Measurements from ENCODE around the gene MT1E. TPM values are rescaled to one million over a fixed set of nuclear protein-coding genes. Genes with fewer than 3 reads are reported as not detected.

MT1E gene
- total and polyA plus RNA-seq, 2 of the 13 experiments (the other 11 are each of a cell fraction or from before 2014, with no cell fraction given), result 110 to 1,072 TPM

DNA sequence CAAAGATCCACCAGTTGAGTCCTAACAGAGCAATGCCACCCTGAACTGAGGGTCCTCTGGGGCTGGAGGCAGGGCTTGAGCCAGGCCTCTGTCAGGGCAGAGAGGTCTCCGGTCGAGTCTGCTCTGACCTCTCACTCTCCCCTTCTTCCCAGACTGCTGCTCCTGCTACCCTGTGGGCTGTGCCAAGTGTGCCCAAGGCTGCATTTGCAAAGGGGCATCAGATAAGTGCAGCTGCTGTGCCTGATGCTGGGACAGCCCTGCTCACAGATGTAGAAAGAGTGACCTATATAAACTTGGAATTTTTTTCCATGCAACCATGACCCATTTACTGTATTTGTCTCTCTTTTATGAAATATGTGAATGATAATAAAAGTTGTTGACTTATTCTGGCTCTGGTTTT lies 23.7 kb downstream of the MT1E start:
- FAIRE-seq, result no peak
- TF ChIP-seq FOXJ3 (CRISPR knock-in tag; IDR thresholded peaks at IDR 0.05; ENCODE audit: borderline replicate concordance), result no peak
- no peak for TF ChIP-seq RXRB (CRISPR knock-in tag; IDR thresholded peaks at IDR 0.05; ENCODE audit: borderline replicate concordance)
- TF ChIP-seq TRAFD1 (CRISPR knock-in tag; IDR thresholded peaks at IDR 0.05; ENCODE audit: borderline replicate concordance), result no peak
- no peak for TF ChIP-seq THAP7 (CRISPR knock-in tag; IDR thresholded peaks at IDR 0.05)
- no peak for TF ChIP-seq ZNF34 (CRISPR knock-in tag; IDR thresholded peaks at IDR 0.05; ENCODE audit: borderline replicate concordance)
- no peak for TF ChIP-seq GABPA (IDR thresholded peaks at IDR 0.05; ENCODE audit: low read depth, low read length)
- TF ChIP-seq GABPA (CRISPR knock-in tag; IDR thresholded peaks at IDR 0.05; ENCODE audit: low read depth), result no peak
- TF ChIP-seq MLLT10 (CRISPR knock-in tag; IDR thresholded peaks at IDR 0.05), result no peak
- no peak for TF ChIP-seq KAT7 (CRISPR knock-in tag; IDR thresholded peaks at IDR 0.05; ENCODE audit: borderline replicate concordance)
- TF ChIP-seq CSRNP2 (CRISPR knock-in tag; conservative IDR thresholded peaks at IDR 0.05; ENCODE audit: low read depth), result no peak
- TF ChIP-seq, protein P1, sequence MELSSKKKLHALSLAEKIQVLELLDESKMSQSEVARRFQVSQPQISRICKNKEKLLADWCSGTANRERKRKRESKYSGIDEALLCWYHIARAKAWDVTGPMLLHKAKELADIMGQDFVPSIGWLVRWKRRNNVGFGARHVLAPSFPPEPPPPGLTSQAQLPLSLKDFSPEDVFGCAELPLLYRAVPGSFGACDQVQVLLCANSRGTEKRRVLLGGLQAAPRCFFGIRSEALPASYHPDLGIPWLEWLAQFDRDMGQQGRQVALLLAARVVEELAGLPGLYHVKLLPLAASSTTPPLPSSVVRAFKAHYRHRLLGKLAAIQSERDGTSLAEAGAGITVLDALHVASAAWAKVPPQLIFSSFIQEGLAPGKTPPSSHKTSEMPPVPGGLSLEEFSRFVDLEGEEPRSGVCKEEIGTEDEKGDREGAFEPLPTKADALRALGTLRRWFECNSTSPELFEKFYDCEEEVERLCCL (CRISPR knock-in tag; IDR thresholded peaks at IDR 0.05; ENCODE audit: borderline replicate concordance), result no peak
- TF ChIP-seq ZNF724P (CRISPR knock-in tag; IDR thresholded peaks at IDR 0.05; ENCODE audit: borderline replicate concordance), result no peak
- TF ChIP-seq ZNF589 (CRISPR knock-in tag; conservative IDR thresholded peaks at IDR 0.05), result no peak
- TF ChIP-seq, protein P2, sequence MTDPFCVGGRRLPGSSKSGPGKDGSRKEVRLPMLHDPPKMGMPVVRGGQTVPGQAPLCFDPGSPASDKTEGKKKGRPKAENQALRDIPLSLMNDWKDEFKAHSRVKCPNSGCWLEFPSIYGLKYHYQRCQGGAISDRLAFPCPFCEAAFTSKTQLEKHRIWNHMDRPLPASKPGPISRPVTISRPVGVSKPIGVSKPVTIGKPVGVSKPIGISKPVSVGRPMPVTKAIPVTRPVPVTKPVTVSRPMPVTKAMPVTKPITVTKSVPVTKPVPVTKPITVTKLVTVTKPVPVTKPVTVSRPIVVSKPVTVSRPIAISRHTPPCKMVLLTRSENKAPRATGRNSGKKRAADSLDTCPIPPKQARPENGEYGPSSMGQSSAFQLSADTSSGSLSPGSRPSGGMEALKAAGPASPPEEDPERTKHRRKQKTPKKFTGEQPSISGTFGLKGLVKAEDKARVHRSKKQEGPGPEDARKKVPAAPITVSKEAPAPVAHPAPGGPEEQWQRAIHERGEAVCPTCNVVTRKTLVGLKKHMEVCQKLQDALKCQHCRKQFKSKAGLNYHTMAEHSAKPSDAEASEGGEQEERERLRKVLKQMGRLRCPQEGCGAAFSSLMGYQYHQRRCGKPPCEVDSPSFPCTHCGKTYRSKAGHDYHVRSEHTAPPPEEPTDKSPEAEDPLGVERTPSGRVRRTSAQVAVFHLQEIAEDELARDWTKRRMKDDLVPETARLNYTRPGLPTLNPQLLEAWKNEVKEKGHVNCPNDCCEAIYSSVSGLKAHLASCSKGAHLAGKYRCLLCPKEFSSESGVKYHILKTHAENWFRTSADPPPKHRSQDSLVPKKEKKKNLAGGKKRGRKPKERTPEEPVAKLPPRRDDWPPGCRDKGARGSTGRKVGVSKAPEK (CRISPR knock-in tag; IDR thresholded peaks at IDR 0.05; ENCODE audit: borderline replicate concordance), result no peak
- no peak for TF ChIP-seq IRF1 (CRISPR knock-in tag; IDR thresholded peaks at IDR 0.05; ENCODE audit: low read depth)
- no peak for TF ChIP-seq PRMT3 (CRISPR knock-in tag; IDR thresholded peaks at IDR 0.05; ENCODE audit: borderline replicate concordance, low read depth)

More for the DNA sequence above, 23.7 kb downstream of the MT1E start:
- intact Hi-C loops (cut with micrococcal nuclease; ENCODE audit: unreplicated experiment), result no loop called here
- in situ Hi-C loops (cut with HindIII; ENCODE audit: extremely low pct_ligation_motif_present, low pct_unique_long_range_greater_than_20kb), result no loop called here
- Histone ChIP-seq H3K9me3 (ENCODE audit: low read length) (no peaks in the 10 kb centered on the region), H3K27me3 (ENCODE audit: control insufficient read depth in 1 of 2, insufficient read depth in 2 of 2, low read length in 2 of 2) (peaks cover 9 to 46% of the 10 kb centered on the region in 2 experiments; a peak in 4 of 5 replicates), H2AFZ (ENCODE audit: low read length) (no peak overlapping the region), H3K36me3 (replicated peaks in 1 of 2; ENCODE audit: control insufficient read depth in 1 of 2, insufficient read depth in 2 of 2, low read length in 2 of 2) (no peaks in the 10 kb centered on the region), H3K79me2 (ENCODE audit: insufficient read depth, low read length) (no peaks in the 10 kb centered on the region), H3K9ac (ENCODE audit: insufficient read depth, low read depth, low read length) (no peak overlapping the region), H3K4me1 (ENCODE audit: insufficient read depth, low read length) (peaks cover 25% of the 10 kb centered on the region), H3K4me2 (ENCODE audit: low read depth, low read length) (no peak overlapping the region), H3K4me3 (replicated peaks in 1 of 3; ENCODE audit: insufficient read depth in 1 of 3, low read depth in 2 of 3, low read length in 3 of 3) (no peak overlapping the region), H3K27ac (ENCODE audit: extremely low read length, insufficient read depth, low read length) (no peak overlapping the region), H4K20me1 (ENCODE audit: insufficient read depth, low read length) (no peaks in the 10 kb centered on the region)
- ChIA-PET CTCF (ENCODE audit: low intra/inter-chr PET ratio, low total read pairs) (no interaction called here), POLR2A (no interaction called here)
- BruUV-seq (replicated peaks), result no TSS peak
- DNase-seq (ENCODE audit: low spot score) (no peak), ATAC-seq (no peak)
- WGBS (ENCODE audit: low lambda C conversion rate), result 40% methylated on average over 2 of the region's 2 CpGs

Measured in HepG2 (cell line).